Activated CD4-positive, alpha-beta memory T cell treated with anti-CD3 and anti-CD28 coated beads for 36 hours (primary cell): ENCODE measurements around the gene HAPLN2. TPM values are rescaled to one million over a fixed set of nuclear protein-coding genes. Genes with fewer than 3 reads are reported as not detected.
"Not testable (repeated sequence)": the region's sequence is repeated elsewhere in the genome, so short reads cannot be mapped to it uniquely, and the experiment has no call there.

ENCODE experiments used
- CTCF ChIA-PET: fragments of 350-600 bp; sonication (Branson Sonifier 250); formaldehyde crosslinking; loops from one replicate; lab custom pipeline; 2021; ENCODE audit warnings: antibody characterized with exemption, inconsistent platforms; lab: Charles Lee
- POLR2A ChIA-PET: fragments of 350-600 bp; sonication (Branson Sonifier 250); formaldehyde crosslinking; loops from one replicate; lab custom pipeline; 2021; ENCODE audit warnings: antibody characterized with exemption; lab: Charles Lee
- DNase-seq: peaks from one replicate; pipeline ENCODE4 v3.0.0-alpha.2; 2020
- H3K27ac Mint-ChIP-seq: one replicate; pipeline ENCODE4 v1.8.0; 2021; ENCODE audit warnings: mixed read lengths
- H3K27me3 Mint-ChIP-seq: one replicate; pipeline ENCODE4 v1.8.0; 2021; ENCODE audit warnings: mixed read lengths
- H3K36me3 Mint-ChIP-seq: one replicate; pipeline ENCODE4 v1.8.0; 2021; ENCODE audit warnings: mixed read lengths
- H3K4me1 Mint-ChIP-seq: one replicate; pipeline ENCODE4 v1.8.0; 2021; ENCODE audit warnings: low read depth, mixed read lengths
- H3K4me3 Mint-ChIP-seq: one replicate; pipeline ENCODE4 v1.8.0; 2021; ENCODE audit warnings: mild to moderate bottlenecking, mixed read lengths
- H3K9me3 Mint-ChIP-seq: one replicate; pipeline ENCODE4 v1.8.0; 2021; ENCODE audit warnings: mixed read lengths
- intact Hi-C: fragments of 100-400 bp; cut with micrococcal nuclease; formaldehyde crosslinking; loops from one replicate; pipeline ENCODE4 v1.15.1; 2023
- total RNA-seq, 2 experiments: library from RNA; stranded (reverse); gene quantifications; one replicate each; pipeline ENCODE4 v1.2.3, GENCODE V29; 2021

Gene HAPLN2
- total RNA-seq, 2 experiments from 2014 or later: 0.21 to 0.34 TPM

- H3K4me3 Mint-ChIP-seq: peak overlapping the region; percentile 41
- H3K36me3 Mint-ChIP-seq: no peaks in the 10 kb centered on the region
- no peaks in the 10 kb centered on the region for H3K9me3 Mint-ChIP-seq
- POLR2A ChIA-PET: no interaction called here
- CTCF ChIA-PET: interaction anchor here (1.2 to 9.6 kb wide), 9 partner anchors 10 to 305 kb away, joined by 3 to 209 read pairs (median 19); partner anchors contain the start of genes BCAN and CRABP2
- intact Hi-C loops: no loop called here
- peaks cover 53% of the 10 kb centered on the region for H3K27me3 Mint-ChIP-seq
- peaks cover 10% of the 10 kb centered on the region for H3K4me1 Mint-ChIP-seq
- no peak overlapping the region for H3K27ac Mint-ChIP-seq
- DNase-seq: no peak
These were observed 3.5 kb downstream of the HAPLN2 start for GRCh38 chr1:156622581-156623297.

- intact Hi-C loops: loop anchor here (1.0 kb wide), 1 partner anchor 15 kb away; no protein-coding TSS in a partner anchor
- CTCF ChIA-PET: interaction anchor here (0.6 to 9.6 kb wide), 37 partner anchors 11 to 238 kb away, joined by 3 to 209 read pairs (median 5); partner anchors contain the start of genes BCAN, CRABP2, GPATCH4 and HDGF
- Mint-ChIP-seq H3K27ac (no peak overlapping the region), H3K9me3 (no peaks in the 10 kb centered on the region), H3K27me3 (peaks cover 54% of the 10 kb centered on the region), H3K36me3 (no peaks in the 10 kb centered on the region), H3K4me3 (peak overlapping the region; percentile 45), H3K4me1 (peaks cover 10% of the 10 kb centered on the region)
- POLR2A ChIA-PET: no interaction called here
- DNase-seq: peak; percentile 55
These were observed 5.0 kb downstream of the HAPLN2 start for GRCh38 chr1:156623946-156624813.

- Mint-ChIP-seq H3K4me3 (peak overlapping the region; percentile 5), H3K27me3 (peaks cover 49% of the 10 kb centered on the region), H3K4me1 (peaks cover 10% of the 10 kb centered on the region), H3K9me3 (no peaks in the 10 kb centered on the region), H3K27ac (no peak overlapping the region), H3K36me3 (no peaks in the 10 kb centered on the region)
- POLR2A ChIA-PET: no interaction called here
- no peak for DNase-seq
- CTCF ChIA-PET: interaction anchor here (0.5 to 9.6 kb wide), 37 partner anchors 12 to 266 kb away, joined by 3 to 209 read pairs (median 5); partner anchors contain the start of genes BCAN, CRABP2, GPATCH4 and HDGF
- intact Hi-C loops: loop anchor here (1.0 kb wide), 1 partner anchor 16 kb away; no protein-coding TSS in a partner anchor
These were observed 5.7 kb downstream of the HAPLN2 start for GRCh38 chr1:156624814-156625435.

- Mint-ChIP-seq H3K27ac (no peak overlapping the region), H3K4me1 (peaks cover 10% of the 10 kb centered on the region), H3K9me3 (no peaks in the 10 kb centered on the region), H3K27me3 (peaks cover 46% of the 10 kb centered on the region), H3K36me3 (no peaks in the 10 kb centered on the region), H3K4me3 (peak overlapping the region; percentile 48)
- DNase-seq: peak; percentile 64
- intact Hi-C loops: no loop called here
- POLR2A ChIA-PET: no interaction called here
- CTCF ChIA-PET: interaction anchor here (0.5 to 9.6 kb wide), 19 partner anchors 12 to 266 kb away, joined by 3 to 209 read pairs (median 9); partner anchors contain the start of genes BCAN, HDGF, MEF2D and NAXE
These were observed 6.3 kb downstream of the HAPLN2 start for GRCh38 chr1:156625436-156626078.

GRCh38 chr1:156626079-156626438, 6.8 kb downstream of the HAPLN2 start:
- Mint-ChIP-seq H3K4me1 (peaks cover 10% of the 10 kb centered on the region), H3K36me3 (no peaks in the 10 kb centered on the region), H3K4me3 (peak overlapping the region; percentile 48), H3K27ac (no peak overlapping the region), H3K9me3 (no peaks in the 10 kb centered on the region), H3K27me3 (peaks cover 47% of the 10 kb centered on the region)
- no peak for DNase-seq
- CTCF ChIA-PET: interaction anchor here (0.9 to 9.6 kb wide), 19 partner anchors 8 to 265 kb away, joined by 3 to 209 read pairs (median 12); partner anchors contain the start of genes BCAN, HAPLN2, ISG20L2 and METTL25B
- intact Hi-C loops: no loop called here
- POLR2A ChIA-PET: no interaction called here

GRCh38 chr1:156627313-156627880, 8.2 kb downstream of the HAPLN2 start:
- Mint-ChIP-seq H3K27ac (no peak overlapping the region), H3K36me3 (no peaks in the 10 kb centered on the region), H3K4me1 (peaks cover 10% of the 10 kb centered on the region), H3K27me3 (peaks cover 51% of the 10 kb centered on the region), H3K4me3 (no peak overlapping the region), H3K9me3 (no peaks in the 10 kb centered on the region)
- intact Hi-C loops: loop anchor here (1.0 kb wide), 2 partner anchors 30 to 51 kb away; no protein-coding TSS in a partner anchor
- peak; percentile 49 for DNase-seq
- ChIA-PET POLR2A (no interaction called here), CTCF (interaction anchor here (0.6 to 9.6 kb wide), 30 partner anchors 9 to 905 kb away, joined by 3 to 209 read pairs (median 5); partner anchors contain the start of genes BCAN, CRABP2, HAPLN2 and ISG20L2)

GRCh38 chr1:156629823-156630449, 10.7 kb downstream of the HAPLN2 start:
- Mint-ChIP-seq H3K27ac (no peak overlapping the region), H3K36me3 (no peaks in the 10 kb centered on the region), H3K4me1 (peaks cover 6% of the 10 kb centered on the region), H3K4me3 (no peak overlapping the region), H3K27me3 (peaks cover 45% of the 10 kb centered on the region), H3K9me3 (no peaks in the 10 kb centered on the region)
- ChIA-PET POLR2A (no interaction called here), CTCF (interaction anchor here (1.2 to 9.6 kb wide), 3 partner anchors 10 to 43 kb away, joined by 4 to 209 read pairs (median 4); no protein-coding TSS in a partner anchor)
- DNase-seq: no peak
- intact Hi-C loops: no loop called here

- H3K27me3 Mint-ChIP-seq: peaks cover 40% of the 10 kb centered on the region
- H3K27ac Mint-ChIP-seq, H3K36me3 Mint-ChIP-seq, H3K9me3 Mint-ChIP-seq, H3K4me3 Mint-ChIP-seq, H3K4me1 Mint-ChIP-seq, DNase-seq, intact Hi-C loops: not testable (repeated sequence)
- ChIA-PET POLR2A (interaction anchor here (0.5 kb wide), 1 partner anchor 167 kb away, joined by 3 read pairs; no protein-coding TSS in a partner anchor), CTCF (interaction anchor here (0.6 to 1.8 kb wide), 6 partner anchors 9 to 51 kb away, joined by 3 to 5 read pairs (median 4); no protein-coding TSS in a partner anchor)
These were observed 11.9 kb downstream of the HAPLN2 start for GRCh38 chr1:156631152-156631551.

- CTCF ChIA-PET: interaction anchor here (1.0 to 1.3 kb wide), 3 partner anchors 8 to 26 kb away, joined by 3 to 5 read pairs (median 3); no protein-coding TSS in a partner anchor
- H3K4me3 Mint-ChIP-seq: no peak overlapping the region
- no peaks in the 10 kb centered on the region for H3K36me3 Mint-ChIP-seq
- intact Hi-C loops: no loop called here
- POLR2A ChIA-PET: no interaction called here
- H3K4me1 Mint-ChIP-seq: no peaks in the 10 kb centered on the region
- DNase-seq: no peak
- no peak overlapping the region for H3K27ac Mint-ChIP-seq
- H3K27me3 Mint-ChIP-seq: peaks cover 41% of the 10 kb centered on the region
- no peaks in the 10 kb centered on the region for H3K9me3 Mint-ChIP-seq
These were observed 13.1 kb downstream of the HAPLN2 start for GRCh38 chr1:156632355-156632754.

- CTCF ChIA-PET: interaction anchor here (0.9 to 1.7 kb wide), 2 partner anchors 20 to 88 kb away, joined by 4 read pairs; no protein-coding TSS in a partner anchor
- H3K36me3 Mint-ChIP-seq: no peaks in the 10 kb centered on the region
These were observed 19.2 kb downstream of the HAPLN2 start for GRCh38 chr1:156638189-156638985.

More at GRCh38 chr1:156638189-156638985, 19.2 kb downstream of the HAPLN2 start:
- POLR2A ChIA-PET: no interaction called here
- H3K4me3 Mint-ChIP-seq: no peak overlapping the region
- intact Hi-C loops: no loop called here
- peaks cover 19% of the 10 kb centered on the region for H3K4me1 Mint-ChIP-seq
- H3K27ac Mint-ChIP-seq: no peak overlapping the region
- DNase-seq: no peak
- H3K9me3 Mint-ChIP-seq: no peaks in the 10 kb centered on the region
- peaks cover 63% of the 10 kb centered on the region for H3K27me3 Mint-ChIP-seq
